ENCODE results near the gene TP53TG5. TPM values are rescaled to one million over a fixed set of nuclear protein-coding genes. Genes with fewer than 3 reads are reported as not detected.

The TP53TG5 gene
- total and polyA plus RNA-seq, 10 of the 15 experiments (the other 5 are each of a cell fraction or from before 2014, with no cell fraction given) = 0.24 TPM; not detected in 9

DNA sequence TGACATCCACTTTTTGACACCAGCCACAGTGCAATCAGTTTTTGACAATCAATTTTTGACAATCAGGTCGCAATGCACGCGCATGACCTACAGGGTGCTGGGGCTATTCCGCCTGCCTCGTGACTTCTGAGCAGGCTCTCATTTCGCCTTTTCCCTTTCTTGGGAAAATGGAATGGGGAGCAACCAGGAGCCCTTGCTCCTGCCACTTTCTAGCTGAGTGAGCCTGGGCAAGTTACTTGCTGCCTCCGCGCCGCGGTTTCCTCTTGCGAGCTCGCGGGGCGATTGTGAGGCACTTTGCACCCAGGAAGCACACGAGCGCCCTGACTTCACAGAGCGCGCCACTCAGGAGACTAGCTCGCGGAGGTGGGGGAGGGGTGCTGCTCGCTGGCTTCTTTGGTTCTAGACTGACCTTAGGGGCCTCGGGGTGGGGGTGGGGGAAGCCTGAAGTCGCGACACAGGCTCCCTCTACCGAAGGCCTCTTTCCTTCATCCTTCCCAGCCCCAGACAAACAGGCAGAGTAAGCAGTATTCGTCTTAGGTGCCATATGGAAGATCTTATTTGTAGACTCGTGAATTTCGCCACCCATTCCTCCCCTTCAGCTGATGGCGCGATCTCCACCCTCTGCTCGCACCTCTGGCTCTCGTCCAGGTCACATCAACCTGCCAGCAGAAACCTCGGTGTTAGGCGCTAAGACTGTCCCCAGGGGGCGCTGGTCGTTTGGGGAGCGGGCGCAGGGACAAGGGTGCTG, 4.6 kb downstream of the TP53TG5 start (continued):
- TF ChIP-seq, protein P1, sequence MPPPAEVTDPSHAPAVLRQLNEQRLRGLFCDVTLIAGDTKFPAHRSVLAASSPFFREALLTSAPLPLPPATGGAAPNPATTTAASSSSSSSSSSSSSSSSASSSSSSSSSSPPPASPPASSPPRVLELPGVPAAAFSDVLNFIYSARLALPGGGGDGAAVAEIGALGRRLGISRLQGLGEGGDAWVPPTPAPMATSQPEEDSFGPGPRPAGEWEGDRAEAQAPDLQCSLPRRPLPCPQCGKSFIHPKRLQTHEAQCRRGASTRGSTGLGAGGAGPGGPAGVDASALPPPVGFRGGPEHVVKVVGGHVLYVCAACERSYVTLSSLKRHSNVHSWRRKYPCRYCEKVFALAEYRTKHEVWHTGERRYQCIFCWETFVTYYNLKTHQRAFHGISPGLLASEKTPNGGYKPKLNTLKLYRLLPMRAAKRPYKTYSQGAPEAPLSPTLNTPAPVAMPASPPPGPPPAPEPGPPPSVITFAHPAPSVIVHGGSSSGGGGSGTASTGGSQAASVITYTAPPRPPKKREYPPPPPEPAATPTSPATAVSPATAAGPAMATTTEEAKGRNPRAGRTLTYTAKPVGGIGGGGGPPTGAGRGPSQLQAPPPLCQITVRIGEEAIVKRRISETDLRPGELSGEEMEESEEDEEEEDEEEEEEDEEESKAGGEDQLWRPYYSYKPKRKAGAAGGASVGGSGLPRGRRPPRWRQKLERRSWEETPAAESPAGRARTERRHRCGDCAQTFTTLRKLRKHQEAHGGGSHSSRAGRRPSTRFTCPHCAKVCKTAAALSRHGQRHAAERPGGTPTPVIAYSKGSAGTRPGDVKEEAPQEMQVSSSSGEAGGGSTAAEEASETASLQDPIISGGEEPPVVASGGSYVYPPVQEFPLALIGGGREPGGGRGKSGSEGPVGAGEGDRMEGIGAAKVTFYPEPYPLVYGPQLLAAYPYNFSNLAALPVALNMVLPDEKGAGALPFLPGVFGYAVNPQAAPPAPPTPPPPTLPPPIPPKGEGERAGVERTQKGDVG (CRISPR knock-in tag; IDR thresholded peaks at IDR 0.05) = no peak
- no peak for TF ChIP-seq MEF2B (IDR thresholded peaks at IDR 0.05; ENCODE audit: partially characterized antibody, poor library complexity, severe bottlenecking)
- TF ChIP-seq FOS (IDR thresholded peaks at IDR 0.05; ENCODE audit: borderline replicate concordance, extremely low read depth, insufficient read length) = no peak
- TF ChIP-seq SIN3A (IDR thresholded peaks at IDR 0.05; ENCODE audit: low read depth, low read length) = no peak
- TF ChIP-seq SMC3 (IDR thresholded peaks at IDR 0.05; ENCODE audit: borderline replicate concordance, low read length) = peak; percentile 87
- TF ChIP-seq, protein P2, sequence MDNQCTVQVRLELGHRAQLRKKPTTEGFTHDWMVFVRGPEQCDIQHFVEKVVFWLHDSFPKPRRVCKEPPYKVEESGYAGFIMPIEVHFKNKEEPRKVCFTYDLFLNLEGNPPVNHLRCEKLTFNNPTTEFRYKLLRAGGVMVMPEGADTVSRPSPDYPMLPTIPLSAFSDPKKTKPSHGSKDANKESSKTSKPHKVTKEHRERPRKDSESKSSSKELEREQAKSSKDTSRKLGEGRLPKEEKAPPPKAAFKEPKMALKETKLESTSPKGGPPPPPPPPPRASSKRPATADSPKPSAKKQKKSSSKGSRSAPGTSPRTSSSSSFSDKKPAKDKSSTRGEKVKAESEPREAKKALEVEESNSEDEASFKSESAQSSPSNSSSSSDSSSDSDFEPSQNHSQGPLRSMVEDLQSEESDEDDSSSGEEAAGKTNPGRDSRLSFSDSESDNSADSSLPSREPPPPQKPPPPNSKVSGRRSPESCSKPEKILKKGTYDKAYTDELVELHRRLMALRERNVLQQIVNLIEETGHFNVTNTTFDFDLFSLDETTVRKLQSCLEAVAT (IDR thresholded peaks at IDR 0.05) = no peak
- TF ChIP-seq, protein P3, sequence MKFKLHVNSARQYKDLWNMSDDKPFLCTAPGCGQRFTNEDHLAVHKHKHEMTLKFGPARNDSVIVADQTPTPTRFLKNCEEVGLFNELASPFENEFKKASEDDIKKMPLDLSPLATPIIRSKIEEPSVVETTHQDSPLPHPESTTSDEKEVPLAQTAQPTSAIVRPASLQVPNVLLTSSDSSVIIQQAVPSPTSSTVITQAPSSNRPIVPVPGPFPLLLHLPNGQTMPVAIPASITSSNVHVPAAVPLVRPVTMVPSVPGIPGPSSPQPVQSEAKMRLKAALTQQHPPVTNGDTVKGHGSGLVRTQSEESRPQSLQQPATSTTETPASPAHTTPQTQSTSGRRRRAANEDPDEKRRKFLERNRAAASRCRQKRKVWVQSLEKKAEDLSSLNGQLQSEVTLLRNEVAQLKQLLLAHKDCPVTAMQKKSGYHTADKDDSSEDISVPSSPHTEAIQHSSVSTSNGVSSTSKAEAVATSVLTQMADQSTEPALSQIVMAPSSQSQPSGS (IDR thresholded peaks at IDR 0.05; ENCODE audit: low read length) = no peak
- no peak for TF ChIP-seq SIX5 (IDR thresholded peaks at IDR 0.05; ENCODE audit: low read depth, low read length, severe bottlenecking)
- no peak for TF ChIP-seq RAD51 (IDR thresholded peaks at IDR 0.05)
- TF ChIP-seq, protein P4, sequence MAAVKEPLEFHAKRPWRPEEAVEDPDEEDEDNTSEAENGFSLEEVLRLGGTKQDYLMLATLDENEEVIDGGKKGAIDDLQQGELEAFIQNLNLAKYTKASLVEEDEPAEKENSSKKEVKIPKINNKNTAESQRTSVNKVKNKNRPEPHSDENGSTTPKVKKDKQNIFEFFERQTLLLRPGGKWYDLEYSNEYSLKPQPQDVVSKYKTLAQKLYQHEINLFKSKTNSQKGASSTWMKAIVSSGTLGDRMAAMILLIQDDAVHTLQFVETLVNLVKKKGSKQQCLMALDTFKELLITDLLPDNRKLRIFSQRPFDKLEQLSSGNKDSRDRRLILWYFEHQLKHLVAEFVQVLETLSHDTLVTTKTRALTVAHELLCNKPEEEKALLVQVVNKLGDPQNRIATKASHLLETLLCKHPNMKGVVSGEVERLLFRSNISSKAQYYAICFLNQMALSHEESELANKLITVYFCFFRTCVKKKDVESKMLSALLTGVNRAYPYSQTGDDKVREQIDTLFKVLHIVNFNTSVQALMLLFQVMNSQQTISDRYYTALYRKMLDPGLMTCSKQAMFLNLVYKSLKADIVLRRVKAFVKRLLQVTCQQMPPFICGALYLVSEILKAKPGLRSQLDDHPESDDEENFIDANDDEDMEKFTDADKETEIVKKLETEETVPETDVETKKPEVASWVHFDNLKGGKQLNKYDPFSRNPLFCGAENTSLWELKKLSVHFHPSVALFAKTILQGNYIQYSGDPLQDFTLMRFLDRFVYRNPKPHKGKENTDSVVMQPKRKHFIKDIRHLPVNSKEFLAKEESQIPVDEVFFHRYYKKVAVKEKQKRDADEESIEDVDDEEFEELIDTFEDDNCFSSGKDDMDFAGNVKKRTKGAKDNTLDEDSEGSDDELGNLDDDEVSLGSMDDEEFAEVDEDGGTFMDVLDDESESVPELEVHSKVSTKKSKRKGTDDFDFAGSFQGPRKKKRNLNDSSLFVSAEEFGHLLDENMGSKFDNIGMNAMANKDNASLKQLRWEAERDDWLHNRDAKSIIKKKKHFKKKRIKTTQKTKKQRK (IDR thresholded peaks at IDR 0.05; ENCODE audit: low read depth, low read length) = no peak
- TF ChIP-seq NFXL1 (IDR thresholded peaks at IDR 0.05; ENCODE audit: borderline replicate concordance) = no peak
- TF ChIP-seq, protein P5, sequence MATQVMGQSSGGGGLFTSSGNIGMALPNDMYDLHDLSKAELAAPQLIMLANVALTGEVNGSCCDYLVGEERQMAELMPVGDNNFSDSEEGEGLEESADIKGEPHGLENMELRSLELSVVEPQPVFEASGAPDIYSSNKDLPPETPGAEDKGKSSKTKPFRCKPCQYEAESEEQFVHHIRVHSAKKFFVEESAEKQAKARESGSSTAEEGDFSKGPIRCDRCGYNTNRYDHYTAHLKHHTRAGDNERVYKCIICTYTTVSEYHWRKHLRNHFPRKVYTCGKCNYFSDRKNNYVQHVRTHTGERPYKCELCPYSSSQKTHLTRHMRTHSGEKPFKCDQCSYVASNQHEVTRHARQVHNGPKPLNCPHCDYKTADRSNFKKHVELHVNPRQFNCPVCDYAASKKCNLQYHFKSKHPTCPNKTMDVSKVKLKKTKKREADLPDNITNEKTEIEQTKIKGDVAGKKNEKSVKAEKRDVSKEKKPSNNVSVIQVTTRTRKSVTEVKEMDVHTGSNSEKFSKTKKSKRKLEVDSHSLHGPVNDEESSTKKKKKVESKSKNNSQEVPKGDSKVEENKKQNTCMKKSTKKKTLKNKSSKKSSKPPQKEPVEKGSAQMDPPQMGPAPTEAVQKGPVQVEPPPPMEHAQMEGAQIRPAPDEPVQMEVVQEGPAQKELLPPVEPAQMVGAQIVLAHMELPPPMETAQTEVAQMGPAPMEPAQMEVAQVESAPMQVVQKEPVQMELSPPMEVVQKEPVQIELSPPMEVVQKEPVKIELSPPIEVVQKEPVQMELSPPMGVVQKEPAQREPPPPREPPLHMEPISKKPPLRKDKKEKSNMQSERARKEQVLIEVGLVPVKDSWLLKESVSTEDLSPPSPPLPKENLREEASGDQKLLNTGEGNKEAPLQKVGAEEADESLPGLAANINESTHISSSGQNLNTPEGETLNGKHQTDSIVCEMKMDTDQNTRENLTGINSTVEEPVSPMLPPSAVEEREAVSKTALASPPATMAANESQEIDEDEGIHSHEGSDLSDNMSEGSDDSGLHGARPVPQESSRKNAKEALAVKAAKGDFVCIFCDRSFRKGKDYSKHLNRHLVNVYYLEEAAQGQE (IDR thresholded peaks at IDR 0.05; ENCODE audit: low read depth, low read length) = no peak
- TF ChIP-seq DPF2 (IDR thresholded peaks at IDR 0.05) = no peak
- TF ChIP-seq, protein P6, sequence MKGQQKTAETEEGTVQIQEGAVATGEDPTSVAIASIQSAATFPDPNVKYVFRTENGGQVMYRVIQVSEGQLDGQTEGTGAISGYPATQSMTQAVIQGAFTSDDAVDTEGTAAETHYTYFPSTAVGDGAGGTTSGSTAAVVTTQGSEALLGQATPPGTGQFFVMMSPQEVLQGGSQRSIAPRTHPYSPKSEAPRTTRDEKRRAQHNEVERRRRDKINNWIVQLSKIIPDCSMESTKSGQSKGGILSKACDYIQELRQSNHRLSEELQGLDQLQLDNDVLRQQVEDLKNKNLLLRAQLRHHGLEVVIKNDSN (IDR thresholded peaks at IDR 0.05; ENCODE audit: borderline replicate concordance, extremely low read length, insufficient read depth, low read depth, low read length) = no peak

Data from GM12878 (cell line).